Stimulated activated CD4-positive, alpha-beta T cell treated with anti-CD3 and anti-CD28 coated beads, Interleukin-1b, Interleukin-23, amount 100 ng/mL, for 24 hours (primary cell): Measurements from ENCODE around the gene TMEM248.
A peak's percentile ranks its signal among the peaks of the same experiment; 100 is the strongest.
"Not testable (repeated sequence)": the region's sequence is repeated elsewhere in the genome, so short reads cannot be mapped to it uniquely, and the experiment has no call there.

ENCODE experiments used
- DNase-seq, 4 experiments: peaks; one replicate each; pipeline ENCODE4 v3.0.0-alpha.2; 2020; ENCODE audit warnings: low read depth in 4 of 4, low spot score in 1 of 4

Gene TMEM248

GRCh38 chr7:66950311-66950710 is 29.3 kb downstream of the TMEM248 start:
- DNase-seq: no peak

GRCh38 chr7:66950763-66951162 is 29.7 kb downstream of the TMEM248 start:
- no peak for DNase-seq

GRCh38 chr7:66952343-66953043 is 31.5 kb downstream of the TMEM248 start:
- DNase-seq: no peak

GRCh38 chr7:66953044-66953427 is 32.0 kb downstream of the TMEM248 start:
- DNase-seq: no peak

GRCh38 chr7:66957595-66958290 is 36.7 kb downstream of the TMEM248 start:
- no peak for DNase-seq

GRCh38 chr7:66958538-66959350 is 37.7 kb downstream of the TMEM248 start:
- DNase-seq: no peak

GRCh38 chr7:66960192-66960591 is 39.2 kb downstream of the TMEM248 start:
- no peak for DNase-seq

GRCh38 chr7:66961096-66961495 is 40.1 kb downstream of the TMEM248 start:
- DNase-seq: no peak

- DNase-seq: no peak
Observed at GRCh38 chr7:66964411-66964810, 43.4 kb downstream of the TMEM248 start.

- no peak for DNase-seq
Observed at GRCh38 chr7:66967029-66967428, 46.0 kb downstream of the TMEM248 start.

- DNase-seq: not testable (repeated sequence)
Observed at GRCh38 chr7:66969001-66969400, 48.0 kb downstream of the TMEM248 start.

- DNase-seq: no peak
Observed at GRCh38 chr7:66970310-66970709, 49.3 kb downstream of the TMEM248 start.

GRCh38 chr7:66974986-66975590 is 54.1 kb downstream of the TMEM248 start:
- no peak for DNase-seq

- DNase-seq: not testable (repeated sequence)
Observed at GRCh38 chr7:66978312-66978711, 57.3 kb downstream of the TMEM248 start.

- not testable (repeated sequence) for DNase-seq
Observed at GRCh38 chr7:66979013-66979412, 58.0 kb downstream of the TMEM248 start.

- not testable (repeated sequence) for DNase-seq
Observed at GRCh38 chr7:66980336-66980735, 59.3 kb downstream of the TMEM248 start.

- DNase-seq: not testable (repeated sequence)
Observed at GRCh38 chr7:66989552-66989951, 68.5 kb downstream of the TMEM248 start.

GRCh38 chr7:66994051-66994450 is 73.0 kb downstream of the TMEM248 start:
- DNase-seq: not testable (repeated sequence)

GRCh38 chr7:66994691-66995049 is 73.6 kb downstream of the TMEM248 start:
- peak in 2 of 4 experiments; percentile 3 to 15 for DNase-seq

- DNase-seq: peak; percentile 72 to 87 (median 77)
Observed at GRCh38 chr7:66995050-66995776, 74.2 kb downstream of the TMEM248 start, which contains the start of gene SBDS. TSS of gene SBDS (minus strand) at chr7:66995586. CDS start at chr7:66995417, 169 bp downstream.
